CD8-positive, alpha-beta memory T cell (primary cell): Measurements from ENCODE around the gene WWC1. TPM values are rescaled to one million over a fixed set of nuclear protein-coding genes. Genes with fewer than 3 reads are reported as not detected.

Source experiments
- CTCF ChIA-PET: fragments of 350-600 bp; sonication (Branson Sonifier 250); formaldehyde crosslinking; loops from one replicate; lab custom pipeline; 2021; ENCODE audit warnings: antibody characterized with exemption; lab: Charles Lee
- POLR2A ChIA-PET: fragments of 350-600 bp; sonication (Branson Sonifier 250); formaldehyde crosslinking; loops from one replicate; lab custom pipeline; 2021; ENCODE audit warnings: antibody characterized with exemption; lab: Charles Lee
- DNase-seq, 5 donors: peaks; one replicate each; pipeline versions ENCODE4 v3.0.0 to v3.0.0-alpha.2; 2020 to 2022; ENCODE audit warnings: mixed read lengths in 1 of 5
- H3K27ac ChIP-seq: one replicate; pipeline ENCODE4 v1.7.0; 2013; ENCODE audit warnings: low read depth, mild to moderate bottlenecking, low read length, moderate library complexity
- H3K27me3 ChIP-seq: 2 replicates; pipeline ENCODE4 v1.7.0; 2013; ENCODE audit warnings: low read length, mild to moderate bottlenecking; ENCODE audit not compliant: insufficient read depth, poor library complexity, severe bottlenecking
- H3K36me3 ChIP-seq: 2 replicates; pipeline ENCODE4 v1.7.0; 2013; ENCODE audit warnings: mild to moderate bottlenecking, low read length, moderate library complexity; ENCODE audit not compliant: insufficient read depth
- H3K4me1 ChIP-seq: 2 replicates; pipeline ENCODE4 v1.7.0; 2013; ENCODE audit warnings: mild to moderate bottlenecking, low read length, moderate library complexity; ENCODE audit not compliant: insufficient read depth
- H3K4me3 ChIP-seq: 2 replicates; pipeline ENCODE4 v1.7.0; 2013; ENCODE audit warnings: mild to moderate bottlenecking, low read length
- H3K9me3 ChIP-seq: 2 replicates; pipeline ENCODE4 v1.7.0; 2013; ENCODE audit warnings: mild to moderate bottlenecking, low read length
- H3K27ac Mint-ChIP-seq, 8 donors: one replicate each; pipeline ENCODE4 v1.8.0; 2020 to 2021; ENCODE audit warnings: mixed read lengths in 8 of 8, mild to moderate bottlenecking in 6 of 8, inconsistent platforms in 3 of 8, moderate library complexity in 3 of 8
- H3K27me3 Mint-ChIP-seq, 2 donors: one replicate each; pipeline ENCODE4 v1.8.0; 2020 to 2021; ENCODE audit warnings: mixed read lengths in 2 of 2, mild to moderate bottlenecking in 1 of 2, moderate library complexity in 1 of 2
- H3K36me3 Mint-ChIP-seq, 3 donors: one replicate each; pipeline ENCODE4 v1.8.0; 2020 to 2021; ENCODE audit warnings: mixed read lengths in 3 of 3, inconsistent platforms in 1 of 3, mild to moderate bottlenecking in 1 of 3
- H3K4me1 Mint-ChIP-seq, 3 donors: one replicate each; pipeline ENCODE4 v1.8.0; 2020 to 2021; ENCODE audit warnings: mixed read lengths in 3 of 3, inconsistent platforms in 1 of 3, mild to moderate bottlenecking in 1 of 3
- H3K4me3 Mint-ChIP-seq, 7 donors: one replicate each; pipeline ENCODE4 v1.8.0; 2020 to 2021; ENCODE audit warnings: mixed read lengths in 7 of 7, mild to moderate bottlenecking in 6 of 7, moderate library complexity in 4 of 7, inconsistent platforms in 2 of 7
- H3K9me3 Mint-ChIP-seq, 5 donors: one replicate each; pipeline ENCODE4 v1.8.0; 2020 to 2022; ENCODE audit warnings: mixed read lengths in 5 of 5, mild to moderate bottlenecking in 3 of 5, moderate library complexity in 2 of 5, inconsistent platforms in 1 of 5
- polyA plus RNA-seq: library from polyadenylated mRNA; unstranded; fragments of 300-500 nt; fragmentation: Illumina TruSeq; gene quantifications from one replicate; pipeline ENCODE4 v1.2.3, GENCODE V29; 2021
- total RNA-seq, 2 experiments: library from RNA; stranded (reverse); gene quantifications; one replicate each; pipeline ENCODE4 v1.2.3, GENCODE V29; 2021

The WWC1 gene
- total and polyA plus RNA-seq, 3 experiments from 2014 or later = 0.52 to 1.8 (median 0.77) TPM

GRCh38 chr5:168299372-168299771 lies 7.9 kb downstream of the WWC1 start:
- Mint-ChIP-seq H3K36me3 (no peaks in the 10 kb centered on the region), H3K4me3 (no peak overlapping the region), H3K27ac (no peak overlapping the region), H3K27me3 (peaks cover 5 to 19% of the 10 kb centered on the region in 2 donors), H3K9me3 (no peaks in the 10 kb centered on the region), H3K4me1 (no peaks in the 10 kb centered on the region)
- no peak overlapping the region for H3K27ac ChIP-seq
- no peak overlapping the region for H3K4me3 ChIP-seq
- DNase-seq = no peak
- H3K4me1 ChIP-seq = no peaks in the 10 kb centered on the region
- no peaks in the 10 kb centered on the region for H3K36me3 ChIP-seq
- H3K9me3 ChIP-seq = no peaks in the 10 kb centered on the region
- CTCF ChIA-PET = no interaction called here
- POLR2A ChIA-PET = no interaction called here
- peaks cover 6% of the 10 kb centered on the region for H3K27me3 ChIP-seq

- H3K27ac Mint-ChIP-seq = no peak overlapping the region
- H3K27me3 Mint-ChIP-seq = peaks cover 7 to 19% of the 10 kb centered on the region in 2 donors
Measured at GRCh38 chr5:168300326-168301182, 9.1 kb downstream of the WWC1 start.

DNA sequence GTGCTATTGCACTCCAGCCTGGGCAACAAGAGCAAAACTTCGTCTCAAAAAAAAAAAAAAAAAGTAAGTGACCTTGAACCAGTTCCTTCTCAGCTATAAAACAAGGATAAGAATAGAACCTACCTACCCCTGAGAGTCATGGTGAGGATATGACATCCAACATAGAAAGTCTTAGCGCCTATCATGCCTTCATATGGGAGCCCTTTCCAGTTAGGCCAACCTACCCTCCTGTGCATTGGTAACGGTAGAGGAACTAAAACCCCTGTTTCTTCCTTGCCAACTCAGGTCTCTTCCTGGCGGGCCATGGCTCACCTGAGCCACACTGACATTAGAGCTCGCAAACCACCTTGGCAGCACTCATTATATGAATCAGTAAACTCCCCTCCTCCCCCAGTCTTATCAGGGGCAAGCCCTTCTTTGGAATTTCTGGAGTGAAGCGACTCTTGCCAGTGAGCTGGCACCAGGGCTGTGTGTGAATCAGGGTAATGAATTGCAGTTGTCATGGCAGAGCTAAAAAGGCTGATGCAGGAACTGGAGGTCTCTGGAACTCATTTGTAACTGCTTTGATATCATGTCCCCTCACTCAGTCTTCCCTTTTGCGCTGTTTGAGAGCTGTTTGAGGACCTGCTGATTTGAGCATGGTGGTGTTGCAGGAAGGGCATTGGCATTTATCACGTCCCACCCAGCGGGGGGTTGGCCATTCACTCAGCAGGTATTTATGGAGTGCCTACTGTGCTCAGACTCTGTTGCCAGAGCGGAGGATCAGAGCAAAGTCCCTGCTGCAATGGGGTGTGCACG lies 10.3 kb downstream of the WWC1 start:
- Mint-ChIP-seq H3K36me3 (no peaks in the 10 kb centered on the region), H3K4me1 (no peaks in the 10 kb centered on the region), H3K27ac (no peak overlapping the region), H3K4me3 (no peak overlapping the region), H3K9me3 (no peaks in the 10 kb centered on the region), H3K27me3 (peaks cover 5 to 12% of the 10 kb centered on the region in 2 donors)
- H3K27me3 ChIP-seq = no peaks in the 10 kb centered on the region
- H3K4me3 ChIP-seq = no peak overlapping the region
- no peak overlapping the region for H3K27ac ChIP-seq
- H3K4me1 ChIP-seq = no peaks in the 10 kb centered on the region
- no peaks in the 10 kb centered on the region for H3K9me3 ChIP-seq
- no peak for DNase-seq
- H3K36me3 ChIP-seq = no peaks in the 10 kb centered on the region
- ChIA-PET POLR2A (no interaction called here), CTCF (interaction anchor here (1.4 kb wide), 1 partner anchor 17 kb away, joined by 3 read pairs; no protein-coding TSS in a partner anchor)

More at GRCh38 chr5:168300326-168301182, 9.1 kb downstream of the WWC1 start:
- no peak for DNase-seq
- CTCF ChIA-PET = interaction anchor here (1.4 kb wide), 1 partner anchor 18 kb away, joined by 3 read pairs; no protein-coding TSS in a partner anchor
- Histone ChIP-seq H3K9me3 (no peaks in the 10 kb centered on the region), H3K36me3 (no peaks in the 10 kb centered on the region), H3K4me1 (no peaks in the 10 kb centered on the region), H3K27me3 (no peaks in the 10 kb centered on the region), H3K4me3 (no peak overlapping the region), H3K27ac (no peak overlapping the region)
- Mint-ChIP-seq H3K4me3 (no peak overlapping the region), H3K9me3 (no peaks in the 10 kb centered on the region), H3K4me1 (no peaks in the 10 kb centered on the region), H3K36me3 (no peaks in the 10 kb centered on the region)
- POLR2A ChIA-PET = no interaction called here

- H3K9me3 ChIP-seq = no peaks in the 10 kb centered on the region
- H3K4me3 Mint-ChIP-seq = no peak overlapping the region
- POLR2A ChIA-PET = no interaction called here
Measured at GRCh38 chr5:168302785-168303184, 11.3 kb downstream of the WWC1 start.

DNA sequence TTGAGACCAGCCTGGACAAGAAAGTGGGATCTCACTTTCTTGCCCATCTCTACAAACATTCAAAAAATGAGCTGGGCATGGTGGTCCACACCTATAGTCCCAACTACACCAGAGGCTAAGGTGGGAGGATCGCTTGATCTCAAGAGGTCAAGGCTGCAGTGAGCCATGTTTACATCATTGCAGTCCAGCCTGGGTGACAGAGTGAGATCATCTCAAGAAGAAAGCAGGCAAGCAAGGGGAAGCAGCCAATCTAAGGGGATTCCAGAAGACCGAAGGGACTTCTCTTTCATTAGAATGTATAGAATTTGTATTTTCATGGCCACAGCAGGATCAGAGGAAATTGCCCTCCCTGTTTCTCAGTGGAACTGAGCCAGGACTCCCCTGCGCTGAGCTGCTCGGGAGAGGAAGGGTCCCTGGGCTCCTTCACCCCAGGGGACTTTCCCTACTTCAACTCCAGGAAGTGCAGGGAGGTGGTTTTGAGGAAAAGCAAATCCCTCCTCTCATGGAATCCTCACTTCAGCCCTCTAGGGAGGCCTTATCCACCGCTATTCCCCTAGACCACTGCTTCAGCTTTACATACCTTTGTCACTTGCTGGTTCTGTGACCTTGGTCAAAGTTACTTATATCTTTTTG lies 12.1 kb downstream of the WWC1 start:
- Mint-ChIP-seq H3K36me3 (no peaks in the 10 kb centered on the region), H3K27me3 (peaks cover 5% of the 10 kb centered on the region in 2 donors), H3K9me3 (no peaks in the 10 kb centered on the region), H3K27ac (no peak overlapping the region), H3K4me1 (no peaks in the 10 kb centered on the region), H3K4me3 (no peak overlapping the region)
- CTCF ChIA-PET = no interaction called here
- Histone ChIP-seq H3K36me3 (no peaks in the 10 kb centered on the region), H3K4me1 (no peaks in the 10 kb centered on the region), H3K27ac (no peak overlapping the region), H3K4me3 (no peak overlapping the region), H3K9me3 (no peaks in the 10 kb centered on the region), H3K27me3 (no peaks in the 10 kb centered on the region)
- DNase-seq = no peak
- POLR2A ChIA-PET = no interaction called here

More at GRCh38 chr5:168302785-168303184, 11.3 kb downstream of the WWC1 start:
- no peak overlapping the region for H3K4me3 ChIP-seq
- no peak overlapping the region for H3K27ac ChIP-seq
- H3K27ac Mint-ChIP-seq = no peak overlapping the region
- H3K36me3 ChIP-seq = no peaks in the 10 kb centered on the region
- DNase-seq = no peak
- H3K4me1 ChIP-seq = no peaks in the 10 kb centered on the region
- H3K9me3 Mint-ChIP-seq = no peaks in the 10 kb centered on the region
- H3K36me3 Mint-ChIP-seq = no peaks in the 10 kb centered on the region
- no peaks in the 10 kb centered on the region for H3K27me3 ChIP-seq
- peaks cover 5 to 6% of the 10 kb centered on the region in 2 donors for H3K27me3 Mint-ChIP-seq
- CTCF ChIA-PET = no interaction called here
- H3K4me1 Mint-ChIP-seq = no peaks in the 10 kb centered on the region

DNA sequence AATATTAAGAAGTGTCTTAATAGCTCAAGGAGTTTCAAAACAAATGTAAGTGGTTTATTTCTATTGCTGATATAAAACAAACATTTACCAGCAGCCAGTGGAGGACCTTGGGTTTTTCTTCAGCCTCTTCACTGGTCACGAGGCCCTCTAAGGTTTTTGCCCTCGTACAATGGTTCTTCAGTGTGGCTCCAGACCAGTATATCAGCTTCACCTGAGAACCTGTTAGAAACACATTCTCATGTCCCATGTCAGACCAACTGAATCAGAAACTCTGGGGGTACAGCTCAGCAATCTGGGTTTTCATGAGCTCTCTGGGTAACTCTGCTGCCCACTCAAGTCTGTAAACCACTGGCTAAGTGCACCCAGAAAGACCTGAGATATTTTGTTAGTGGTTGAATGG lies 12.9 kb downstream of the WWC1 start:
- Mint-ChIP-seq H3K27ac (no peak overlapping the region), H3K4me1 (no peaks in the 10 kb centered on the region)

DNA sequence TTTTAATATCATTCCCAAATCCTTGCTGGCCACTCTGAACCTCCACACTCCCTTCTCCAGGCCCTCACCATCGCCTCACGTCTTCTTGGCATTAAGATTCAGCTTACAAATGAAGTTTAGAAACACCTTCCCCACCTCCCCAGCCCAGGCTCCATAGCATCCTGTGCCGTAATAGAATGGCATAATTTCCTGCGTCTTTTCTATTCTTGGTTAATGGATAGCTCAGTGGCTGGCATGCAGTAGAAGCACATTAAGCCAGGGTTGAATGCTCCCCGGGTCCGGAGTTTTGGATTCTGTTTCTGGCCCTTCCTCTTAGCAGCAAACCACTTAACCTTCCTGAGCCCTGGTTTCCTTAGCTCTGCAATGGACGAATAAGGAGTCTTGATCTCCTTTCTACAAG lies 13.8 kb downstream of the WWC1 start:
- Mint-ChIP-seq H3K4me3 (no peak overlapping the region), H3K36me3 (no peaks in the 10 kb centered on the region), H3K4me1 (no peaks in the 10 kb centered on the region), H3K27me3 (peaks cover 5 to 12% of the 10 kb centered on the region in 2 donors), H3K9me3 (no peaks in the 10 kb centered on the region), H3K27ac (no peak overlapping the region)
- Histone ChIP-seq H3K27ac (no peak overlapping the region), H3K4me3 (no peak overlapping the region), H3K27me3 (no peaks in the 10 kb centered on the region), H3K4me1 (no peaks in the 10 kb centered on the region), H3K9me3 (no peaks in the 10 kb centered on the region), H3K36me3 (no peaks in the 10 kb centered on the region)
- ChIA-PET CTCF (interaction anchor here (1.1 kb wide), 1 partner anchor 36 kb away, joined by 3 read pairs; no protein-coding TSS in a partner anchor), POLR2A (no interaction called here)
- no peak for DNase-seq

More for the DNA sequence above, 12.9 kb downstream of the WWC1 start:
- no peaks in the 10 kb centered on the region for H3K9me3 Mint-ChIP-seq
- no peak overlapping the region for H3K4me3 Mint-ChIP-seq
- ChIA-PET CTCF (interaction anchor here (1.1 kb wide), 1 partner anchor 36 kb away, joined by 3 read pairs; no protein-coding TSS in a partner anchor), POLR2A (no interaction called here)
- no peaks in the 10 kb centered on the region for H3K36me3 Mint-ChIP-seq
- no peaks in the 10 kb centered on the region for H3K36me3 ChIP-seq
- H3K4me1 ChIP-seq = no peaks in the 10 kb centered on the region
- no peak overlapping the region for H3K4me3 ChIP-seq
- no peaks in the 10 kb centered on the region for H3K27me3 ChIP-seq
- no peak overlapping the region for H3K27ac ChIP-seq
- peaks cover 7 to 8% of the 10 kb centered on the region in 2 donors for H3K27me3 Mint-ChIP-seq
- no peak for DNase-seq
- H3K9me3 ChIP-seq = no peaks in the 10 kb centered on the region
